GM12872 (cell line): ENCODE data around the gene PPP1R3F.

Experiments used
- TF ChIP-seq, protein P1 (sequence below): IDR thresholded peaks from 3 replicates; pipeline ENCODE4 v1.5.1; 2011; ENCODE audit warnings: low read depth, mild to moderate bottlenecking, low read length, moderate library complexity; ENCODE audit not compliant: insufficient read depth

PPP1R3F gene, protein sequence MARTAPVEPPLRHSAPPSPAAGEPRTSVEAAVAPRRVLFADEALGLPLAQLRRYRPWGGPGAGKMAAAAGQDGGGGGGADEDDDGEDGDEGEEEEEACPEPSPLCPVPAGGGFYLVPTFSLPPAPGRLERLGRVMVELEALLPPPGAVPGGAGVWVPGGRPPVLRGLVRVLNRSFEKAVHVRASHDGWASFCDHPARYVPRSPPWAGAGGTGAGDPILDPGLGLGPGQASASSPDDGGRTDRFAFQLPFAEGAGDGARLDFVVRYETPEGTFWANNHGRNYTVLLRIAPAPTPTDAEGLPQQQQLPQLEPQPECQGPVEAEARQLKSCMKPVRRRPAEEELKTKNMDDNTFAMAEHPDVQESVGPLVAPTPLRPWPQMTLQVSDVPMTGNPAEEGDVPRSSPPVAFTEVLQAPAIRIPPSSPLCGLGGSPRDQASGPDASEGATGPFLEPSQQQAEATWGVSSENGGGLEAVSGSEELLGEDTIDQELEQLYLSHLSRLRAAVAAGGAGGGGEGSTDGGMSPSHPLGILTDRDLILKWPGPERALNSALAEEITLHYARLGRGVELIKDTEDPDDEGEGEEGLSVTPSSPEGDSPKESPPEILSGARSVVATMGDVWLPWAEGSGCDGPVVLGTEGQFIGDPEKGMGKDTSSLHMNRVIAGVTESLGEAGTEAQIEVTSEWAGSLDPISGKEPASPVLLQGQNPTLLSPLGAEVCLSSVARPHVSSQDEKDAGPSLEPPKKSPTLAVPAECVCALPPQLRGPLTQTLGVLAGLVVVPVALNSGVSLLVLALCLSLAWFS

DNA sequence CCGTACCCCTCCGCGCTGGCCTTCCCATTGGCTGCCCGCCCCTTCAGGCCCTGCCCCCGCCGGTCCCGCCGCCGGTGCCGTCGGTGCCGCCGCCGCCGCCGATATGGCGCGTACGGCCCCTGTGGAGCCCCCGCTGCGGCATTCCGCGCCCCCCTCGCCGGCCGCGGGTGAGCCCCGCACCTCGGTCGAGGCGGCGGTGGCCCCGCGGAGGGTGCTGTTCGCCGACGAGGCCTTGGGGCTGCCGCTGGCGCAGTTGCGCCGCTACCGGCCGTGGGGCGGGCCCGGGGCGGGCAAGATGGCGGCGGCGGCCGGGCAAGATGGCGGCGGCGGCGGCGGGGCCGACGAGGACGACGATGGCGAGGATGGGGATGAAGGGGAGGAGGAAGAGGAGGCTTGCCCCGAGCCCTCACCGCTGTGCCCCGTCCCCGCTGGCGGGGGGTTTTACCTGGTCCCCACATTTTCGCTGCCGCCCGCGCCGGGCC, at the start of gene PPP1R3F:
Gene PPP1R3F, plus strand, starts transcription at position 27 of the 482 bp plus-strand sequence. Its CDS starts 77 bp downstream, at position 104.
- TF ChIP-seq, protein P1, sequence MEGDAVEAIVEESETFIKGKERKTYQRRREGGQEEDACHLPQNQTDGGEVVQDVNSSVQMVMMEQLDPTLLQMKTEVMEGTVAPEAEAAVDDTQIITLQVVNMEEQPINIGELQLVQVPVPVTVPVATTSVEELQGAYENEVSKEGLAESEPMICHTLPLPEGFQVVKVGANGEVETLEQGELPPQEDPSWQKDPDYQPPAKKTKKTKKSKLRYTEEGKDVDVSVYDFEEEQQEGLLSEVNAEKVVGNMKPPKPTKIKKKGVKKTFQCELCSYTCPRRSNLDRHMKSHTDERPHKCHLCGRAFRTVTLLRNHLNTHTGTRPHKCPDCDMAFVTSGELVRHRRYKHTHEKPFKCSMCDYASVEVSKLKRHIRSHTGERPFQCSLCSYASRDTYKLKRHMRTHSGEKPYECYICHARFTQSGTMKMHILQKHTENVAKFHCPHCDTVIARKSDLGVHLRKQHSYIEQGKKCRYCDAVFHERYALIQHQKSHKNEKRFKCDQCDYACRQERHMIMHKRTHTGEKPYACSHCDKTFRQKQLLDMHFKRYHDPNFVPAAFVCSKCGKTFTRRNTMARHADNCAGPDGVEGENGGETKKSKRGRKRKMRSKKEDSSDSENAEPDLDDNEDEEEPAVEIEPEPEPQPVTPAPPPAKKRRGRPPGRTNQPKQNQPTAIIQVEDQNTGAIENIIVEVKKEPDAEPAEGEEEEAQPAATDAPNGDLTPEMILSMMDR = no peak

DNA sequence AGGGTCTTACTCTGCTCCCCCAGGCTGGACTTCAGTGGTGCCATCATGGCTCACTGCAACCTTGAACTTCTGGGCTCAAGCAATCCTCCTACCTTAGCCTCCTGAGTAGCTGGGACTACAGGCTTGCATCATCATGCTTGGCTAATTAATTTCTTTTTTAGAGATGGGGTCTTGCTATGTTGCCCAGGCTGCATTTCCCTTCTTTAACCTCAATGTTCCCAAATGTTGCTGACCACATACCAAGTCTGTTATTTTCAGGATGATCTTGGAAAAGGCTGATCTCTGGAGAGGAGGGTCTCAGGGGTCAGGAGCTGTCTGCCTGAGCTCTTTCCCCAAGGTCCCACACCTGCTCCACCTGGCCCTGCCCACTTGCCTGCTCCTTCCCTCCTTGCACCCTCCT, 49.5 kb upstream of the PPP1R3F start:
- TF ChIP-seq, protein P1 = no peak

DNA sequence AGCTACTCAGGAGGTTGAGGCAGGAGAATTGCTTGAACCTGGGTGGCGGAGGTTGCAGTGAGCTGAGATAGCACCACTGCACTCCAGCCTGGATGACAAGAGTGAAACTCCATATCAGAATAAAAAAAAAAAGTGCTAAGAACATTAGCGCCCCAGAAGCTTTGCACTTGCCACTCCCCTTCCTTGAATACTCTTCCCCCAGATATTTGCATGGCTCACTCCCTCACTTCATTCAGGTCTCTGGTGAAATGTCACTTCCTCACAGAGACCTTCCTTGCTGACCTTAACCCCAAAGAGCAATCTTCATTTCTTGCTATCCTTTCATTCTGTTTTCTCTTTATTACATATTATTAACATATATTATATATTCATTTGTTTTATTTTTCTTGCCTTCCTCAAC, 47.7 kb upstream of the PPP1R3F start:
- TF ChIP-seq, protein P1 = no peak

DNA sequence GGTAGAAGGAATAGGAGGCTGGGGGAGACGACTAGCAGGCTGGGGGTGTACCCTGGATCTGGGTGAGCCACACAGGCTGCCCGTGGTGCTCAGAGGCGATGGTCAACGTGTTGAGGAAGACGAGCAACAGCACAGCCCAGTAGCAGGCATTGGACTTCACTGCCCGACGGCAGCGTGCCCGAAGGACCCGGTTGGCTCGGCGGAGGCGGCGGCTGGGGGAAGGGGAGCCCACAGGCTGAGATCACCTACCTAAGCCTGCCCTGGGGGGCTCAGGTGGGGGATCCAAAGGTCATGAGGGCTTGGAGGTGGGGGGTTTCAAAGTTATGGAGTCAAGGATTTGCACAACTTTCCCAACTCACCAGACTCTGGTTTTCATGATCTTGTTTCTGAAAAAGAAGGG, 43.7 kb upstream of the PPP1R3F start:
- TF ChIP-seq, protein P1 = no peak

DNA sequence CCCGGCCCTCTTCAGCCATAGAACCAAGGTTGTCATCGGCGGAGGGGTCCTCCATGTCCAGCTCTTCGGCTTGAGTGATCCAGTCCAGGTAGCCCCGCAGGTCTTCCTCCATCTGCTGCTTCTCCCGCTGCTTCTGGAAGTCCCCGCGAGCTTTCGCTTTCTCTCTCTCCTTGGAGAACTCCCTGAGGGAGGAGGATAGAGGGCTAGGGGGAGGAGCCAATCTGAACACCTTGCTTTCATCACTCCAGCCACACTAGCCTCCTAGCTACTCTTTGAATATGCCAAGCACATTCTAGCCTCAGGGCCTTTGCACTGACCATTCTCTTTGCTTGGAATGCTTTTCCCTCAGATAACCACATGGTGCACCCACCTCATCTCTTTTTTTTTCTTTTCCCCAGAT, 42.6 kb upstream of the PPP1R3F start:
- TF ChIP-seq, protein P1 = no peak

DNA sequence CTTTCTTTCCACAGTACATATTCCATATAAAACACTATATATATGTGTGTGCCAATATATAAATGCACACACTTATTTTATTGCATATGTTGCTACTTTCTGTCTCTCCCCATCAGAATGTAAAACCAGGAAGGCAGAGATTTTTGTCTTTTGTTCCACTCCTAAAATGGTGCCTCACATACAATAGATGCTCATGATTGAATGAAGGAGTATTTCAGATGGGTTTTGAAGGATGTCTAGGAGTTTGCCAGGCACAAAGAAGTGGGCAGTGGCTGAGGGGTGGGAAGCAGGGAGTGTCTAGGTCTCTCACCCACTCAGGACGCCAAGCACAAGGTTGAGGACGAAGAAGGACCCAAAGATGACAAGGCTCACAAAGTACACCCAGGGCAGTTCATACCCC, 41.9 kb upstream of the PPP1R3F start:
- TF ChIP-seq, protein P1 = no peak

DNA sequence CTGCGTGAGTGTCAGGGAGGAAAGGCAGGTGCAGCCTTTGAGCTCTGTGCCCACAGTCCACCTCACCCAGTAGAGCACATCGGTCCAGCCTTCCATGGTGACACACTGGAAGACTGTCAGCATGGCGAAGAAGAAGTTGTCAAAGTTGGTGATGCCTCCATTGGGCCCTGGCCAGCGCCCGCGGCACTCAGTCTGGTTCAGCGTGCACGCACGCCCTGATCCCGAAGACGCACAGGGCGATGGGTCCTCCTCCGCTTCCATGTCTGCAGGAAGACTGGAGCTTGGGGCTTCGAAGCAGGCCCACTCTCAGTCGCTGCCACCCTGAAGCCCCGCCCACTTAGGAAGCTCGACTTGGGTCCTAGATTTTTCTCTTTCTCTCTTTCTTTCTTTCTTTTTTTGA, 41.4 kb upstream of the PPP1R3F start:
- TF ChIP-seq, protein P1 = no peak
